Activated naive CD4-positive, alpha-beta T cell treated with anti-CD3 and anti-CD28 coated beads, Interleukin-2, amount 50 U/mL, for 24 hours (primary cell): ENCODE measurements around the gene AIDA.

Experiments
- H3K27ac Mint-ChIP-seq: one replicate; pipeline ENCODE4 v1.8.0; 2021; ENCODE audit warnings: mild to moderate bottlenecking, mixed read lengths
- H3K27me3 Mint-ChIP-seq: one replicate; pipeline ENCODE4 v1.8.0; 2021; ENCODE audit warnings: mixed read lengths
- H3K36me3 Mint-ChIP-seq: one replicate; pipeline ENCODE4 v1.8.0; 2021; ENCODE audit warnings: mixed read lengths
- H3K4me1 Mint-ChIP-seq: one replicate; pipeline ENCODE4 v1.8.0; 2021; ENCODE audit warnings: mixed read lengths
- H3K4me3 Mint-ChIP-seq: one replicate; pipeline ENCODE4 v1.8.0; 2021; ENCODE audit warnings: mild to moderate bottlenecking, mixed read lengths
- H3K9me3 Mint-ChIP-seq: one replicate; pipeline ENCODE4 v1.8.0; 2021; ENCODE audit warnings: mixed read lengths

AIDA gene

DNA sequence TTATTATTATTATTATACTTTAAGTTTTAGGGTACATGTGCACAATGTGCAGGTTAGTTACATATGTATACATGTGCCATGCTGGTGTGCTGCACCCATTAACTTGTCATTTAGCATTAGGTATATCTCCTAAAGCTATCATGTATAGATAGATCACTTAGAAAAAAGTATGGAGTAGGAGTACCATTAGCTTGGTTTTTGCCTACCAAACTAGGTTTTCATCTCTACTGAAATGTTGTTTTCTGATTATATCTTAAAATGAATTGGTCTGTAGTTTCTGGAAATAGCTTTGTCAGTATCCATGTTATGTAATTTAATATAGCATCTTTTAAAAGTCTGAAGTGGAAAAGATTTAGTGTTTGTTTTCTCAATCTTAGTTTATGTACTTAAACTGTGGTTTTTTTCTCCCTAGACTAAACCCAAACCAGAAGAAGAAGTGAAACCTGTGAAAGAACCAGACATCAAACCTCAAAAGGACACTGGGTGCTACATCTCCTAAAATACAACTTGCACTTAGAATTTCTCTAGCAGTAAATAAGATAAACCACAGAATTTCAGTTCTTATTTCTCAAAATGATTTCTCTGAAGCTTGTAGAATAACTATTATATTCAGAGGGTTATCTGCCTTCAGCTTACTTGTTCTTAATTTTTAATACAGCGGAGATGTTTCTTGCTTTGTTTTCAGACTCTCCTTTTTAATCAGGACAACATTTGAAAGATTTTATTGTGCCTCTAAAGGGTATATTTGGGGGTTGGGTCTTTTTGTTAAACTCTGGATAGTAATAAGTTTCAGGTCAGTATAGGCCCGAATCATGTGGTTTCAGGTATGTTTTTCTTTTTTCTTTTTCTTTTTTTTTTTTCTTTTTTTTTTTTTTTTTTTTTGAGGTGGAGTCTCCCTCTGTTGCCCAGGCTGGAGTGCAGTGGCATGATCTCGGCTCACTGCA, 20.2 kb upstream of the AIDA start:
- H3K4me3 Mint-ChIP-seq, result no peak overlapping the region
- H3K9me3 Mint-ChIP-seq, result no peaks in the 10 kb centered on the region
- H3K27me3 Mint-ChIP-seq, result no peaks in the 10 kb centered on the region
- peaks cover 10% of the 10 kb centered on the region for H3K4me1 Mint-ChIP-seq
- peak overlapping the region; percentile 3 for H3K27ac Mint-ChIP-seq
- peaks cover 19% of the 10 kb centered on the region for H3K36me3 Mint-ChIP-seq

DNA sequence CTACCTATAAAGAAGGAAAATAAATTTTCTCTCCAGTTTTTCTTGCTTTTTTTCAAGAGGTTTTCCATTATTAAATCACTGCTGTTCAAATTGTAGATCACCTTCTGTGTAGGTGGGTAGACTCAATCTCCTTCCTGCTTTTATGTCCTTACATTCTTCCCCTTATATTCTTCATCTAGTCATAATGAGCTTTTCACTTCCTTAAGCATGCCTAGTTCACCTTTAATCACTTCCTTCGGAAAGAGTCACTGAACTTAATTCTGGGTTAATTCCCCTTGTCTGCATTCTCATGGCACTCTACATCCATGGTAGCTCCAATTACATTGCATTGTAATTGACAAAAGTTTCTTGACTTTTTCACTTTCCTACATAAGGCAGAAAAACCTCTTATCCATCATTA, 18.6 kb upstream of the AIDA start:
- Mint-ChIP-seq H3K4me1 (peaks cover 10% of the 10 kb centered on the region), H3K27ac (peak overlapping the region; percentile 41), H3K27me3 (no peaks in the 10 kb centered on the region), H3K36me3 (peaks cover 19% of the 10 kb centered on the region), H3K4me3 (no peak overlapping the region), H3K9me3 (no peaks in the 10 kb centered on the region)

DNA sequence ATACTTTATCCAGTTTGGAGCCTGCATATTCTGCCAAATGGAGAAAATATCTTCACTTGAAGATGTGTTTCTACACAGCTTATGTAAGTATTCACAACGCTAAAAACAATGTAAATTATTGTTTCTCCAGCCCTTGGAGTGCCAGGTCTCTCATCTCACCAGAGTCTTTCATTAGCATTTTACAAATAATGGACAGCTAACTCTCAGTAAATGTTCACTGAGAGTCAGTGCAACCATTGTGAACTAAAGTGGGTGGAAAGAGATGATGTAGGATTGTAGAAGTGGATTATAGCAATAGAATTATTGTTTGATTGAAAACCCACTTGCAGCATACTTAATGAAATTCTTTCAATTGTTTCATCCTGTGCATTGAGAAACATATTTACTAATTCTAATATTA, 16.5 kb upstream of the AIDA start:
- Mint-ChIP-seq H3K36me3 (peaks cover 25% of the 10 kb centered on the region), H3K4me1 (peaks cover 10% of the 10 kb centered on the region), H3K4me3 (no peak overlapping the region), H3K9me3 (no peaks in the 10 kb centered on the region), H3K27me3 (no peaks in the 10 kb centered on the region), H3K27ac (no peak overlapping the region)

DNA sequence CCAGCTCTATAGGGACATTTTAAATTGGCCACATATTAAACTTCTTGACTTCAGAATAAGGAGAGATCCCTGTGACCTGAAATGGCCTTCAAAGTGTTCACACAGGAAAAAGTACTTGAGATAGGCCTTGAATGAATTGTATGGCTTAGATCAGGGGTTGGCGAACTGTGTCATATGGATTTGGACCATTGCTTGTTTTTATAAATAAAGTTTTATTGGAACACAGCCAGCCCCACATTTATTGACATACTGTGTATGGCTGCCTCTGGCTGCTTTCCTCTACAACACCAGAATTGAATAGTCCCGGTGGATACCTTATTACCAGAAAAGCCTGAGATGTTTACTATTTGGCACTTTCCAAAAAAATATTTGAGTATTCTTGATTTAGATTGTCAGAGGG, 4.1 kb upstream of the AIDA start:
- no peaks in the 10 kb centered on the region for H3K27me3 Mint-ChIP-seq
- no peak overlapping the region for H3K4me3 Mint-ChIP-seq
- H3K36me3 Mint-ChIP-seq, result peaks cover 14% of the 10 kb centered on the region
- no peaks in the 10 kb centered on the region for H3K9me3 Mint-ChIP-seq
- H3K27ac Mint-ChIP-seq, result peak overlapping the region; percentile 41
- peaks cover 45% of the 10 kb centered on the region for H3K4me1 Mint-ChIP-seq

DNA sequence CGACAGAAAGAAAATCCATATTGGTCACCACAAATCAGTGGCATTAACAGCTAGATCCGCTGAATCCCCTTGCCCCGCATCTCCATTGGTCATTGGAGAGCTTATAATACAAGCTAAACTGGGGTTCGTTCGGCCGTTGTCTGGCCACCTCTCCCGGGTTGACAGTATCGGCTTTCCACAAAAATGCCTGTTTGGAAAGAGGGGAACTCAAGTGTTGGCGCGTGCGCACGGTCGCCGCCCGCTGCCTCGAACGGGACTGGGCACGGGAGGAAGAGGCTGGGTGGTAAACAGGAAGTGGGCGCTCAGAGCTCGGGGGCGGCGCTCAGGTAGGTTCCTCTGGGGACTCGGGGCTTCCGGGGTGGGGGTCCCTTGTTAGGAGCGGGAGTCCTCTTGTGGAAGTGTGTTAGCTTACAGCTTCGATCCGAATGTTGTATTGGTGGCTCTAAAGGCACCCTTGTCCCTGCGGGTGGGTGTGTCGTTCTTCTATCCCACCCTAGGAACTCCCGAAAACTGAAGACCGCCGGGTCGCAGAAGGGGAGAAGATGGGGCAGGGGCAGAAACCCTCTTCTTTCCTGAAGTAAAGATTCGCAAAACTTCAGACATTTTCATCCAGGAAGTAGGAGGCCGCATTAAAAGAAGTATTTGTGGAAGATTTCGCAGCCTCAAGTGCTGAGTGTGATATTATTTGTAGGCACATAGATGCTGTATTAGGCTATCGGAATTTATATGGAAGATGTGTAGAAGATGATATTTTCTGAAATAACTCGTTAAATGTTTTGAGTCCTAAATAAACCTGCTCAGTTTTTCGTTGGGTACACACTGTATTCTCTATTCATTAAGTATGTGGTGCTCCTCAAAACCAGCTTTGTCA, 1.0 kb upstream of the AIDA start:
- Mint-ChIP-seq H3K27me3 (no peaks in the 10 kb centered on the region), H3K27ac (peak overlapping the region; percentile 100), H3K36me3 (peaks cover 12% of the 10 kb centered on the region), H3K4me3 (peak overlapping the region; percentile 99), H3K4me1 (peaks cover 64% of the 10 kb centered on the region), H3K9me3 (no peaks in the 10 kb centered on the region)

DNA sequence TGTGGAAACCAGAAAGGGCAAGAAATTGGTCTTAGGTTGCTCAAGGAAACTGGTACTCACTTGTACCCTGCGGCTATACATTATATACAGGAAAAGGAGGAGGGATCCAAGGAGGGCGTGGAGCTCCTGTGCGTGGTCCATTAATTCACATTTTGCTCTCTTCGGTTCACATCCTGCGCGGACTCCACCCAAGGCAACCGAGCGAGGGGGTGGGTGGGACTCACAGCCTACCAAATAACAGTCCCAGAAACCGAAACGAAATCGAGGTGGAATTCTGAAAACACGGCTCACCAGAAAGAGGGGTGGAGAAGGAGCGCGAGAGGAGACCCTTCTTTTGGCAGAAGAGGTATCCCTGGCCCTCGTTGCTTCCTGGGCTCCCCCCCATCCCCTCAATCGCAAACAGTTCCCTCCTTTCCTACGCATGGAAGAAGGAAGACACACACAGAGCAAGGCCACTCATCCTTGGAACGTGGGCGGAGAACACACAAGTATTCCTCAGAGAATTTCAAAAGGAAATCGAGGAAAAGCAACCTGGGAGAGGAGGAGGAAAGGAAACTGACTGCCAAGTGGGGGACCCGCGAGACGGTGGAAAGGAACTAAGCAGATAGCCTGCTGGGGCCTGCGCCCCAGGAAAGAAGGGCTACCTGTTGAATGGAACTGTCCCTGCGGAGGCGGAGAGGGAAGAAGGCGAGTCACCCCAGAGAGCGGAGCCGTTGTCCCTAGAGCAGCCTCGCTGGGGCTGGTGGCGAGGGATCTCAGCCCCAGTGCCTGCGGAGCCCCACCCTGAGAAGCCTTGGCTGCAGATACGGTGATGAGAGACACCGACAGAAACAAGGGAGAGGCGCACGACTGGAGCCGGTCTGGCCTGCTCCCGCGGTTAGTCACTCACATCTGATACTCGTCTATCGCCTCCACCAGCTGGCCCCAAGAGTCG, 705 bp downstream of the AIDA start:
- Mint-ChIP-seq H3K4me1 (peaks cover 61% of the 10 kb centered on the region), H3K9me3 (no peaks in the 10 kb centered on the region), H3K27ac (peak overlapping the region; percentile 98), H3K27me3 (no peaks in the 10 kb centered on the region), H3K36me3 (peaks cover 11% of the 10 kb centered on the region), H3K4me3 (peak overlapping the region; percentile 99)

DNA sequence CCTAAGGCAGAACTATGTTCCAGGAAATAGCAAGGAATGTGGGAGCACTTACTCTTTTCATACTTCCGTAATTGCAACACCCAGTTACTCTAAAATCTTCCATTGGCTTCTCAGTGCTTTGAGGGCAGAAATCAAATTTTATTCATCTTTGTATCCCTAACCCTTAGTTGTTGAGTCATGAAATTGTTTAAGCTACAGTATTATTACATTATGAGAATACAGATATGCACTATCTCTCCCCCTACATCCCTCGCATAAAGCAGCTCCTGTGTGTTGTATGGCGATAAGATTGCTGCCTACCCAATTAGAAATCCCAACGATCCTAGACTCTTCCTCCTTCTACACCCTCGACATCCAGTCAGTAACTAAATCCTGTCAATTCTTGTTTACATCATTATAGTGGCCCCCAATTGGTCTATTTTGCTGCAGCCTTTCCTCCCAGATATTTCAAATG, 2.6 kb downstream of the AIDA start:
- Mint-ChIP-seq H3K9me3 (no peaks in the 10 kb centered on the region), H3K4me1 (peaks cover 70% of the 10 kb centered on the region), H3K27ac (peak overlapping the region; percentile 3), H3K27me3 (no peaks in the 10 kb centered on the region), H3K4me3 (peak overlapping the region; percentile 99), H3K36me3 (peaks cover 9% of the 10 kb centered on the region)

DNA sequence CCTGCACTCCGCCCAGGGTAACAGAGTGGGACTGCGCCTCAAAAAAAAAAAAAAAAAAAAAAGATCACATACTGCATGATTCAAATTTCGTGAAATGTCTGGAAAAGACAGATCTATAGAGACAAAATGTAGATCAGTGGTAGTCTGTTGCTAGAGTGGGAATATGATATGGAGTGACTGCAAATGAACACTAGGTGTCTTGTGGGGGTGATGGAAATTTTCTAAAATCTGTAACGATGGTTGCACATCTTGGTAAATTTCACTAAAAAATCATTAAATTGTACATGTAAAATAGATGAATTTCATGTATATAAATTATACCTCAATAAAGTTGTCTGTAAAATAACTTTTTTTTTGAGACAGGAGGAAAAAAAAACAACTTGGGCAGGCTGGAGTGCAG, 5.5 kb downstream of the AIDA start:
- peaks cover 79% of the 10 kb centered on the region for H3K4me1 Mint-ChIP-seq

DNA sequence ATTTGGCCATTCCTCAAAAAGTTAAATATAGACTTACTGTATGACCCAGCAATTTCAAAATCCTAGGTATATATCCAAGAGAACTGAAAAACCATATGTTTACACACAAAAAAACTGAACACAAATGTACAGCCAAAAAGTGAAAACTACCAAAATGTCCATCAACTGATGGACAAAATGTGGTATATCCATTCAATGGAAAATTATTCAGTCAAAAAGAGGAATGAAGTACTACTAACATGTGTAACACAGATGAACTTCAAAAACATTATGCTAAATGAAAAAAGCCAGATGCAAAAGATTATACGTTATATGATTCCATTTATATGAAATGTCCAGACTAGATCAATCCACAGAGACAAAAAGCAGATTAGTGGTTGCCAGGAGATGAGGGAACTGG, 8.0 kb downstream of the AIDA start:
- Mint-ChIP-seq H3K27me3 (no peaks in the 10 kb centered on the region), H3K9me3 (peaks cover 8% of the 10 kb centered on the region), H3K27ac (peak overlapping the region; percentile 76), H3K4me3 (no peak overlapping the region), H3K4me1 (peaks cover 60% of the 10 kb centered on the region), H3K36me3 (peaks cover 20% of the 10 kb centered on the region)

More for the DNA sequence above, 5.5 kb downstream of the AIDA start:
- Mint-ChIP-seq H3K36me3 (peaks cover 21% of the 10 kb centered on the region), H3K9me3 (peaks cover 8% of the 10 kb centered on the region), H3K27ac (no peak overlapping the region), H3K4me3 (no peak overlapping the region), H3K27me3 (no peaks in the 10 kb centered on the region)

DNA sequence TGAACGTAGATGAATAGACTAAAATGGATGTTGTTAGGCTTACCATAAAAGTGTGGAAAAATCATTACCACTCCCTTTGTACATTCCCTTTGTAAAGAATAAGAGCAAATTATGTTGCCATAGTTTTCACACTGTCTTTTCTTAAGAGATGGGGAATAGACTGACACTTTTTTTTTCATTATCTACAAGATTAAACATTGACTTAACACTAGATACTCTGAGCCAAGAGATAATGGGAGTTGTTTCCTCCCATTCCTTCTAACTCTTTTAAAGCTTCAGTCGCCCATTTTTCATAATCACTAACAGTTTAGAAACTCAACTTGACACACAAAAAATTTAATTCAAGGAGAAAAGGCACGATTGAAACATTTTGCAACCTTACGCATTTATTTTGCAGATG, 10.1 kb downstream of the AIDA start:
- Mint-ChIP-seq H3K9me3 (peaks cover 8% of the 10 kb centered on the region), H3K4me3 (no peak overlapping the region), H3K4me1 (peaks cover 54% of the 10 kb centered on the region), H3K36me3 (peaks cover 21% of the 10 kb centered on the region), H3K27me3 (no peaks in the 10 kb centered on the region), H3K27ac (peak overlapping the region; percentile 14)

DNA sequence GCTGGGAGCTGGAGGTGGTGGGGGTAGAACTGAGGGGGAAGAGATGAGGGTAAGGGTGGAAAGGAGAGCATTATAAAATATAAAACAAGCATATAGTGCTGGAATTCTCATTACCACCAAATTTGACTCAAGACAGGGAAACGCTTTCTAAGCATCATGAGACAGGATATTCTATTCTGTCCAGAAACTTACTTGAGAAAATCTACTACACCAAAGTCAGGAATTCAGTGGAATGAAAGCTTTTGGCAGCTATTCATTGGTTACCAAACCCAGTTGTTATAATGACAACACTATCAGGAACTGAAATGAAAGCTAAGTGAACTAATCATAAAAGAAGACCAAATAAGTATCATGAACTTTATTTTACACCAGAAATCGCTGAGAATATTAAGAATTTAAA, 14.5 kb downstream of the AIDA start:
- no peaks in the 10 kb centered on the region for H3K9me3 Mint-ChIP-seq
- peaks cover 34% of the 10 kb centered on the region for H3K4me1 Mint-ChIP-seq
- H3K36me3 Mint-ChIP-seq, result peaks cover 11% of the 10 kb centered on the region
- H3K27me3 Mint-ChIP-seq, result no peaks in the 10 kb centered on the region
- H3K4me3 Mint-ChIP-seq, result no peak overlapping the region
- no peak overlapping the region for H3K27ac Mint-ChIP-seq

DNA sequence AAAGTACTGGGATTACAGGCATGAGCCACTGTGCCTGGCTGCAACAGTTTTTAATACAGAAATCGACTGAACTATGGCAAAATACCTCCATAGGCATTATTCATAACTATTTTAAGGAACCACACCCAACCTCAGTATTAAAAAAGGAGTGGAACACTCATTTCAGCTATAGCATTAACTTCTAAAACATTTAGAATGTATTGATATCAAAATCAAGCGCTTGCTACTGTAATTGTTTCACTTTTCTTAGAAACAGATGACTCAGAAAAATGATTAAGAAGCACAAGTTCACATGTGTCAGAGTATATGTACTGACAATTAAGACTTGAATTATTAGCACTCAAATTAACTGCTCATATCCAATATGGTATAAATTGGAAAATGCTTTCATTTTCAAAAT, 15.1 kb downstream of the AIDA start:
- Mint-ChIP-seq H3K27me3 (no peaks in the 10 kb centered on the region), H3K4me1 (peaks cover 29% of the 10 kb centered on the region), H3K4me3 (no peak overlapping the region), H3K9me3 (no peaks in the 10 kb centered on the region), H3K36me3 (peaks cover 7% of the 10 kb centered on the region), H3K27ac (peak overlapping the region; percentile 90)

DNA sequence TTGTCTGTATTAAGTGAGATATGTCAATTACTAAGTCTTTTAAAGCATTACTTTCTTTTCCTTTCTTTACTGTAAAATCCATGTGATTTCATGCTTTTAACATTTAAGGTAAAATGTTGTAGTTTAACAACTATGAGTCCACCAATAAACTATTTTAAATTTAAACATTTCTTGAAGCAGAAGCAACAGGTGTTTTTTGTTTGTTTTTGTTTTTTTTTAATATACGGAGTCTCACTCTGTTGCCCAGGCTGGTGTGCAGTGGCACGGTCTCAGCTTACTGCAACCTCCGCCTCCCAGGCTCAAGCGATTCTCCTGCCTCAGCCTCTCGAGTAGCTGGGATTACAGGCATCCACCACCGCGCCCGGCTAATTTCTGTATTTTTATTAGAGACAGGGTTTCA, 15.6 kb downstream of the AIDA start:
- Mint-ChIP-seq H3K9me3 (no peaks in the 10 kb centered on the region), H3K27me3 (no peaks in the 10 kb centered on the region), H3K27ac (no peak overlapping the region), H3K36me3 (peaks cover 6% of the 10 kb centered on the region), H3K4me1 (peaks cover 29% of the 10 kb centered on the region), H3K4me3 (no peak overlapping the region)

DNA sequence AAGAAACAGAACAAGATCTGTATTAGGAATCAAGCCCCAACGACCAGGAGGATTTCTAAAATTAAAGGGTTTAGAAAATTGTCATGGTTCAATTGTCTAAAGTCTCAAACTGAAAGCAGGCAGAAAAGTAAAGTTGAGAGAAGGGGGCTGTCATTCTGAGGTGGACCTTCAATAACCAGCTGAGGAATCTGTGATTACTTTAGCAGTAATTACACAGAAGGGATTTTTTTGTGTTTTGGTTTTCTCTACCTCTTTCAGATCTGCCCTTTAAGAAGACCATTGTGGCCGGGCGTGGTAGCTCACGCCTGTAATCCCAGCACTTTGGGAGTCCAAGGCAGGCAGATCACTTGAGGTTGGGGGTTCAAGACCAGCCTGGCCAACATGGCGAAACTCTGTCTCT, 17.4 kb downstream of the AIDA start:
- Mint-ChIP-seq H3K27ac (no peak overlapping the region), H3K27me3 (no peaks in the 10 kb centered on the region), H3K4me3 (no peak overlapping the region), H3K9me3 (no peaks in the 10 kb centered on the region), H3K4me1 (peaks cover 34% of the 10 kb centered on the region), H3K36me3 (peaks cover 9% of the 10 kb centered on the region)

DNA sequence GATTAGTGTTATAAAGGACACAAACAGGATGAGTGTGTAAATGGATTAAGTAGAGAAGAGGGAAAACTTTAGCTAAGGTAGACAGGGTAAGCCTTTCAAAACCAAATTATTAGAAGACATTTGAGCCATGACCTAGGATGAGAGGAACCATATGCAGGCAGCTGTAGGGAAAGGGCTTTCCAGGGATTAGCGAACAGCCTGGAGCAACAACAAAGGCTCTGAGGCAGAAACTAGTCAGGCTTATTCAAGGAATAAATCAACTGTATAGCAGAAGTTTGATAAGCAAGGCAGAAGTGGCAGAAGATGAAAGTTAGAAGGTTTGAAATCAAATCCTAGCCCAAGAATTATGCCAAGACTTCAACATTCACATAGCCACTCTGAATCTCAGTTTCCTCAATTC, 21.3 kb downstream of the AIDA start:
- Mint-ChIP-seq H3K27me3 (no peaks in the 10 kb centered on the region), H3K4me3 (no peak overlapping the region), H3K9me3 (no peaks in the 10 kb centered on the region), H3K4me1 (peaks cover 21% of the 10 kb centered on the region), H3K27ac (peak overlapping the region; percentile 5), H3K36me3 (peaks cover 7% of the 10 kb centered on the region)
